GM18507 (cell line): ENCODE data around the gene AIG1.

ENCODE experiments used
- DNase-seq: peaks from one replicate; pipeline ENCODE4 v3.0.0; 2011; ENCODE audit warnings: low read depth; ENCODE audit not compliant: insufficient read length; ENCODE audit errors: extremely low spot score
- FAIRE-seq: peaks from 2 replicates; lab custom pipeline; 2011; peaks lifted over from hg19 to GRCh38; lab: Jason Lieb, UNC

Gene AIG1

DNA sequence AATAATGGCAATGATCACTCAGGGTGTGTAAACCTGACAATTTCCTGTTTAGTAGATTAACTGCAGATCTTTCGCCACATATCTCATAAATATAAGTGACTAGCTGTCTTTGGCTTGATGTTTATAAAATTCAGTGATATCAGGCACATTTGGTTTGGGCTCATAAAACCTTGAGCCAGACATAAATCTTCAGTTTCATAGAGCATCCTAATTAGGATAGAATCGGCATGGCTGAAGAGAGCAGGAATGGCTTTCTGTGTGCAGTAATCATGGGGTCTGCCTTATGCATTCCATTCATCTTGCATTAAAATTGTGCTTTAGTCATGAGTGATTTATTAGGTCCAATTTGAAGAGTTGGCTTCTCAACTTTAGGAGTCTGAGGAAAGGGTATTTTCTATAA, 27.2 kb downstream of the AIG1 start:
- FAIRE-seq, result no peak

DNA sequence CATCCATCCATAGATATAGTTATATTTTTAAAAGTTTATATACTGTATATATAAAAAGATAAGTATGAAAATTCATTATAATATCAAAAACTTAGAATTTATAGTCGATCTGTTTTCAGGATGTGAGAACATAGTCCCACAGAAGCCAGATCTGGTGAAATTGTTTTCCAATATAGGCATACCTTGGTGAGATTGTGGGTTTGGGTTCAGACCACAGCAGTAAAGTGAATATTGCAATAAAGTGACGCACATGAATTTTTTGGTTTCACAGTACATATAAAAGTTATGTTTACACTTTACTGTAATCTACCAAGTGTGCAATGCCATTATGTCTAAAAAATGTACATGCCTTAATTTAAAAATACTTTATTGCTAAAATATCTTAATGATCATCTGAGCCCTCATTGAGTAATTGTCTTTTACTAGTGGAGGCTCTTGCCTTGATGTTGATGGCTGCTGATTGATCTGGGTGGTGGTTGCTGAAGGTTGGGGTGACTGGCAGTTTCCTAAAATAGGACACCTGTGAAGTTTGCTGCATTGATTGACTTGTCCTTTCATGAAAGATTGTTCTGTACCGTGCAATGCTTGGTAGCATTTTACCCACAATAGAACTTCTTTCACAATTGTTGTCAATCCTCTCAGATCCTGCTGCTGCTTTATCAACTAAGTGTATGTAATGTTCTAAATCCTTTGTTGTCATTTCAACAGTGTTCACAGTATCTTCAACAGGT, 29.8 kb downstream of the AIG1 start:
- DNase-seq (no peak), FAIRE-seq (peak; percentile 15)

More for the DNA sequence above, 27.2 kb downstream of the AIG1 start:
- no peak for DNase-seq

DNA sequence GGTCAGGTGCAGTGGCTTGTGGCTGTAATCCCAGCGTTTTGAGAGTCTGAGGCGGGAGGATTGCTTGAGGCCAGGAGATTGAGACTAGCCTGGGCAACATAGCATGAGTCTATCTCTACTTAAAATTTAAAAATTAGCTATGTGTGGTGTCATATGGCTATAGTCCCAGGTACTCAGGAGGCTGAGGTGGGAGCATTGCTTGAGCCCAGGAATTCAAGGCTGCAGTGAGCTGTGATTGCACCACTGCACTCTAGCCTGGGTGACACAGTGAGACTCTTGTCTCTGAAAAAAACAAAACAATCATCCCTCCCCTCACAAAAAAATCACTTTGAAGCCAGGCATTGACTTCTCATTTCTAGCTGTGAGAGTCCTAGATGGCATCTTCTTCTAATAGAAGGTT, 32.1 kb downstream of the AIG1 start:
- FAIRE-seq, result no peak
- no peak for DNase-seq

DNA sequence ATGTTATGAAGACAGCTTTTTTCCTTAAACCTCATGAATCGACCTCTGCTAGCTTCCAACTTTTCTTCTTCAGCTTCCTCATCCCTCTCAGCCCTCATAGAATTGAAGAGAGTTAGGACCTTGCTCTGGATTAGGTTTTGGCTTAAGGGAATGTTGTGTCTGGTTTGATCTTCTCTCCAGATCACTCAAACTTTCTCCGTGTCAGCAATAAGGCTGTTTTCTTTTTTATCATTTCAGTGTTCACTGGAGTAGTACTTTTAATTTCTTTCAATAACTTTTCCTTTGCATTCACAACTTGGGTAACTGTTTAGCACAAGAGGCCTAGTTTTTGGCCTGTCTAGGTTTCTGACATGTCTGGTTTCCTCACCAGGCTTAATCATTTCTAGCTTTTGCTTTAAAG, 32.6 kb downstream of the AIG1 start:
- FAIRE-seq (peak; percentile 50), DNase-seq (no peak)

DNA sequence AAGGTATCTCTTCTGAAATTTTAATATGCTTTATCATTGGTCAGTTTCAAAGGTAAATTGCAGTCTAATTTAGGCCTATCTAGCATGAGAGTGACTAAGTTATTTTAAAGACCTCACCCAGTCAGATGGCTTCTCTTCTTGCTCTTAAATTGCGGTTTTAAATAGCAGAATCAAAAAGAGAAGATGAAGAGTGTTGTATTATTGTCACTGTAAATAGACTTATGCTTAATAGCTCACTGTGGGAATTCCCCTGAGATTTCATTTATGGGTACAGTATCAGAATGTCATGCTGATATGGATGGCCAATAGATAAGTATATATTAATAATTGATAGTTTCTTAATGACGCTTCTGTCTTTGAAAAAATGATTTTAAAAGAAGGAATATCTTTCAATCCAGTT, 35.7 kb downstream of the AIG1 start:
- DNase-seq (no peak), FAIRE-seq (no peak)

DNA sequence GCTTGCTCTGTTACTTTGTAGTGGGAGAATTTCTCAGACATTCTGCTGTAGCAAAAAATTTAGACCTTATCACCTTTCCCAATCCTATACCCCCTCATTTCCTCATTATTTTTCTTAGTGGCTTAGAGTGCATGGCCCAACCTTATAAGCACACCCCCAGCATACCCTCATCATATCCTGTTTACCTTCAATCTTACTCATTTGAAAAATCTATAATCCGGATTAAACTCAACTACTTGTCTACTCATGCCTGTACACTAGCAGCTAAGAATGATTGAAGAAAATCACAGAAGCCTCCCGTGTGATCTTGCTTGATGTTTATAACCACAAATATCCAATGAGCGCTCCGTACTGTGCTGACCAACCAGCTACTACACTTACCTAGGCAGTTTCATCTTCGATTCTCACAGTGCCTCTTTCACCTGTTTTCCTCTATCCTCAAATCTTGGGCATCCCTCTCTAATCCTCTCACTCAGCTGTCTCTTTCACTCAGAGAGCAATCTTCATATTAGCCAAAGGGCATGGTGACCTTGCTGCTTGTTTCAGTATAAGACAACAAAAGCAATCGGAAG, 36.6 kb downstream of the AIG1 start:
- no peak for DNase-seq
- FAIRE-seq, result no peak

DNA sequence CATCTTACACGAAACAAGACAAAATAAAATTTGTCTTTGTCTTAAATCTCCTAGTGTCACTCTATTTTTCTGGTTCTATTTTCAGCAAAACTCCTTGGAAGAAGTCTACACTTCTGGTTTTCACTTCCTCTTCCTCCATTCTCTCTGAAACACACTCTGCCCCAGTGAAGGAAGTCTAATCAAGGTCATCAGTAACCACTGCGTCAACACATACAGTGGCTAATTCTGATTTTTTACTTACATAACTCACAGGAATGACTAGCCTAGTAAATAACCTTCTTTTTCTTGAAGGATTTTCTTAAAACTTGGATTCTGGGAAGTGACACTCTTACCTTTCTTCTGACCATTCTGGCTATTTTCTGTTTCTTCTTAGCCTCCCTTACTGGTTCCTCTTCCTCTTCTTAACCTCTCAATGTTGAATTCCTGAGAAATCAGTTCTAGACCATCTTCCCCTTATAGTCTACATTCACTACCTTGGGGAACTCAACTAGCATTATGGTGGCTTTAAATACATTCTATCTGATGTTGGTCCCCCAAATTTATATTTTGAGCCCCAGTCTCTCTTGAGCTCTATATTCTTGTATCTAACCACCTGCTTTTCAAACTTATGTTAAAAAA, 37.5 kb downstream of the AIG1 start:
- peak; percentile 86 for FAIRE-seq
- DNase-seq, result no peak

DNA sequence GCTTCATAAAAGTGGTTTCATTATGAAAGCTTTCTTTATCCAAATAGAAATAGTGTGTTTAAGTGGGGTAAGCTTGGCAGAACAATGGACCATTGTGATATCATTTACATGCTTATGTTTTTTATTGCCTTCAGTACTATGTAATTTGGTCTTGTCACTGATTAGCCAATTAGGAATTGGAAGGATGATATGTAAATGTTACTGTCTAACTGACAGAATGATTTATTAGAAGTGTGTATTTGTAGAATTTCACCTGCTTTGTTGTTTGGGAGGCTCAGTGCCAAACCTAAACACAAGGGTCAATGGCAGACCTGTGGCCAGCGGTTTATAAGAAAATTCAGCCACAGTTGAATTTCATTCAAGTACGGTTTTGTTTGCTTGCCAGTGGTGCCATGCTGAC, 39.0 kb downstream of the AIG1 start:
- DNase-seq, result no peak
- FAIRE-seq, result no peak

DNA sequence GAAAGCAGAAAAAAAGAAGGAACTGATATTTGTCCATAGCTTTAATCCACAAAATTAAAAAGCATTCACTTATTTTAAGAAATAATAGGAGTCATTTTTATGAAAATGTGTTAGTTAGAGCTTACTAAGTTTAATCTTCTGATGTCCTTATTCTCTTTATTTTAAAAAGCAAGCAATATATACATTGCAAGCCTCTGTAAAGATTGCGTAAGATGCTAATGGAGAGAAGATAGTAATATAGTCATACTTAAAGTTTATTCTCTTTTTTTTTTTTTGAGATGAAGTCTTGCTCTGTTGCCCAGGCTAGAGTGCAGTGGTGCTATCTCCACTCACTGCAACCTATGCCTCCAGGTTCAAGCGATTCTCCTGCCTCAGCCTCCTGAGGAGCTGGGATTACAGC, 39.7 kb downstream of the AIG1 start:
- DNase-seq (no peak), FAIRE-seq (no peak)

DNA sequence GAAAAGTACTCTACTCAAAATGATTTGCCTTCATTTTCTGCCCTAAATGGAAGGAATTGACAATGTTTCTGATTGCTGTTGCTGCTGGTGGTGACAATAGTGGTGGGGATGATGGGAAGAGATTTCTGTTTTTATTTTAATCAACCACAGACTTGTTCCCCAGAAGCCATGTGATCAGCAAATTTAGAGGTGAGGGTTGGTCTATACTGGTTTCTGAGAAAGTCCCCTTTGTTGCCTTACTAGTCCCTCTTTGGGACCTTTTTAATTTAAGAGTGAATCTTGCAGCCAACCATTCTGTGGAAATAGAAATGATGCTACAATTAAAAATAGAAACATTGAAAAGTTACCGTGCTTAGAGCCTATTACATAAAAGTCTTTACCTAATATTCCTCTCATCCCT, 43.2 kb downstream of the AIG1 start:
- FAIRE-seq (no peak), DNase-seq (no peak)

DNA sequence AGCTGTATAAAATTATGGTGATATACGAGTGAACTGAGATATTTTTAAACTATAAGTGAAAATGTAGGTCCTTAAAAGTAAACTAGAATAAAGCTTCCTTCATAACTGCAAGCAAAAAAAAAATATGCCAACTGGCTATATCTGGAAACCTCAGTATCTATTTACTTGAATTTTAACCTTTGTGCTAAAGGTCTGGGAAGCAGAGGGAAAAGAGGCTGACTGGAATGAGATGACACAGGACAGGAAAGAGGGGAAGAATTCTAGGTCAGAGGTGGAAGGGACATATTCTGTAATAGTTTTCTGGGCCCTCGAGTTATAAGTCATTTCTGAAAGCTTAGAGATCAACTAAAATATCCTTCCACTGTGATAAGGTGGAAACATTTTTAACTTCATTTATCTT, 46.8 kb downstream of the AIG1 start:
- DNase-seq (no peak), FAIRE-seq (peak; percentile 33)

DNA sequence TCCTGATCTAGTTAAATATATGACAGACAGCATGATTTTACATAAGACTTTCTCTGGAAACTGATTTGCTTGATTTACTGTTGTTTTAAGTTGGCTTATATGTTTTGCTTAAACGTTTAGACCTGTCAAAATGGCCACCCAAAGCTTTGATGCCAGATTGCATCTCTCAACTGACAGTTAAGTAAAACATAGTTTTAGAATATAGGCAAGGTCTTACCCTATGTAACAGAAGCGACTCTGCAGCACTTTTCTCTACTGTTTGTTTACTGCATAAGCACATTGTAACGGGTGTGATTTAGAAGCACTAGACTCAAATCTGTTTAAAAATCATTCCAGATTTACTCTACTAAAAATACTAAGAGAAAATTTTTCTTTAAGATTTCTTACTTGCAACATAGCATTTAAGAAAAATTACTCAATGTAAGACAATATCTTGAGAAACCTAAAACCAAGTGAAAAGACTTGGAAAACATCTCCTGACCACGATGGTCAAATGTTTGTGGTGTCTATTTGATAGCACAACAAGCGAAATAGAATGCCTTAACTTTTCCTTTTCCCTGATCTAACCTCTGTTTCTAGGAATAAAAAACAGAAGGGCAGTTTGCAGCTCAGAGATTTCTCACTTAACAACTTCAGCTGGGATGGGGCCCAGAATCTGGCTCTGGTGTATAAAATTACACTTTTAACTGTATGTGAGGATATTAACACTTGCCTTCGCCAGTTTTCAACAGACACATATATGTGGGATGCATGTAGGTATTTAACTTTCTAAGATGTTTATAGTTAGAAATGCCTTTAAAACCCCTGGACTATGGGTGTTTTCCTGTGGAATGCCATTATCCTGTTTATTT, 47.4 kb downstream of the AIG1 start:
- no peak for FAIRE-seq
- no peak for DNase-seq

DNA sequence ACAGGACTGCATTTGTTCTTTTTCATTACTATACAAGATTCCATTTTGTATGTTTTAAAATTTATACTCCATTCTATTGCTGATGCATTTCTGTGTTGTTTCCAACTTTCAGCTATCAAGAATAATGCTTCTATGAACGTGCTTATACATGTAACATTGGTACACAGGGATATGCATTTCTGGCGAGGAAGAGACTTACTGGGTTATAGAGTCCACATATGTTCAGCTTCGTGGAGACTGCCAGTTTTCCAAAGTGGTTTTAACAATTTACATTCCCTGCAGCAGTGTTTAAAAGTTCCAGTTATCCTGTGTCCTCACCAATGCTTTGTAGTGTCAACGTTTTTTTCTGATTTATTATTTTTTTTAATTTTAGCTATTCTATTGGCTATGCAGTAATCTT, 48.5 kb downstream of the AIG1 start:
- FAIRE-seq, result no peak
- DNase-seq, result no peak

DNA sequence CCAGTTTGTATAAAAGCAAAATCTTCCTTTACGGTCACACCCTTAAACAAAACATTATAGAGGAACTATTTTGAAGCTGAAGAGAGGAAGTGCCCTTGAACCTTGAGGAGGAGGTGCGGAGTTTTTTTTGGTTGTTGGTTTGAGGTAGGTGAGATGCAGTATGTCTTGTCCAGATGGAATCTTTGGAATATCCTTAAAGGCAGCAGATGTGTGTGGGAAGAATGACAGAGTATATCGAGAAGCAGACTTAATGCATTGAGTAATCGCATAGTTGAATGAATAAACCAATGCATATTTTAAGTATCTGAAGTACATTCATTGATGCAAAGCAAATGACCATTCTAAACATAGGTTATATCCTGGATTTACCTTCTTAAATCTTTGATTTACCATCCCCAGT, 49.9 kb downstream of the AIG1 start:
- FAIRE-seq (no peak), DNase-seq (no peak)

DNA sequence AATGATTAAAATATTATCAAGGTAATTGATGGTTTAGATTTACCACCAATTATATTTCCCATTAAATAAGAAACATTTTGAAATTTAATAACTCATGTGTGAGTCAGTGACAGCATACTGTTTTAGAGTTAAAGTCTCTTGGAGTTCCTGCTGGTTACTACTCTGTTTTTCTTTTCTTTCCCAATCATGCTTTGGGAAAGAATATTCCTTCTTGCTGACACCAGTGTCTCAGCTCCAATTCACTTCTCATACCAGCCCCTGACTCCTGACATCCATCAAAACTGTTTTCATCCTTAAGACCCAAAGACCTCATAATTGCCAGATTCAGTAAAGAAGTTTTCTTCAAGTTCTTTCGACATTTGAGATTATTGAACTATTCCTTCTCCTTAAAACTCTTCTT, 50.3 kb downstream of the AIG1 start:
- FAIRE-seq (no peak), DNase-seq (no peak)

DNA sequence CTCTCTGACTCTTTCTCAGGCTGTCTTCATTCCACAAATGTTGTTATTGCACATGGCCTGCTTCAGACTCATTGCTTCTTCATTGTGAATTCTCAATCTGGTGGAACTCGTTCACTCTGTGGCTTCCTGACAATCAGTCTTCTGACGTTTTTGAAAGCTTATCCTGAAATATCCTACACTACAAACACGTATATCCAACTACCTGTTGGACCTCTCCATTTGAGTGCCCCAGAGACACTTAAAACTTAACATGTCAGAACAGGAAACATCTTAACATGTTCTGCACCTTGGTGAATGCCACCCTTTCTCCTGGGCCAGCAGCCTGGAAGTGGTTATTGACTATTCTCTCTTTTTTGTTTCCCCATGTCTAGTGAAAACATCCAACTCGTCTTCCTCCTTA, 50.8 kb downstream of the AIG1 start:
- FAIRE-seq, result no peak
- no peak for DNase-seq

DNA sequence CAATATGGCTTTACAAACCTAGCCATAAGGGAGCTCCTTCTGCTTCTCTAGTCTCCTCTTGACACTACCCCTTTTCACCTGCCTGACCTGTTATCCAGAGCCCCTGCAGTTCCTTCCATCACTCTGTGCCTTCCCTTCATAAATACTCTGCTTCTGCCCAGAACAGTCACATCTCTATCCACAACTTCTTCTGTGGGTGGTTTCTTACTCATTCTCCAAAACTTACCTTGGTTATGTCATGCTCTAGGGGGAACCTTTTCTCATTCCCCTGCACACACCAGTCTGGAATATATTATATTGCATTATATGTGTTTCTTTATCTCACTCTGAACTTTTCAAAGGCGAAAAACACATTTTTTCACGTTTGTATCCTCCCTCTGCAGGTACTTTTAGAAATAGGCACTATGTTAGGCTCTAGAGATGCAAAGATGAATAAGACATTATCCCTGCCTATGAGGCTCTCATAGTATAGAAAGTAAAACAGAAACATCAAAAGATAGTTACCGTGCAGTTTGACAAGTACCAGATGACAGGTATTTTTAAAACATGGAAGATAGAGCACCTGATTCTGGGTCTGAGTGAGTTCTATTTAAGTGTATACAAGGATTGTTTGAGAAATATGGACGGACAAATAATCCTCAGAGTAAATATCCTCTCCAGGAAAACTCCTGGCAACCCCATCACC, 51.5 kb downstream of the AIG1 start:
- no peak for DNase-seq
- FAIRE-seq, result no peak

DNA sequence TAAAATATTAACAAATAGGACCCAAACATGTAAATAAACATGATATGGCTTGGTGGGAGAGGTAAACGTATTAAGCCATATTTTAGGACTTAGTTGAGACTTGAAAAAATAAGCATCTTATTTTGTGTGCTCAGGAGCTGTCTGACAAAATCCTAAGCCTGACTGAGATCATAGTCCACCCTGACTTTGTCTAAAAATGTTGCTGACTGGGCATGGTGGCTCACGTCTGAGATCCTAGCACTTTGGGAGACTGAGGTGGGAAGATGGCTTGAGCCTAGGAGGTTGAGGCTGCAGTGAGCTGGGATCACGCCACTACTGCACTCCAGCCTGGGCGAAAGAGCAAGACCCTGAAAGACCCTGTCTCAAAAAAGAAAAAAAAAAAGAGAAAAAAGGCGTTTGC, 52.1 kb downstream of the AIG1 start:
- no peak for DNase-seq
- FAIRE-seq, result no peak

DNA sequence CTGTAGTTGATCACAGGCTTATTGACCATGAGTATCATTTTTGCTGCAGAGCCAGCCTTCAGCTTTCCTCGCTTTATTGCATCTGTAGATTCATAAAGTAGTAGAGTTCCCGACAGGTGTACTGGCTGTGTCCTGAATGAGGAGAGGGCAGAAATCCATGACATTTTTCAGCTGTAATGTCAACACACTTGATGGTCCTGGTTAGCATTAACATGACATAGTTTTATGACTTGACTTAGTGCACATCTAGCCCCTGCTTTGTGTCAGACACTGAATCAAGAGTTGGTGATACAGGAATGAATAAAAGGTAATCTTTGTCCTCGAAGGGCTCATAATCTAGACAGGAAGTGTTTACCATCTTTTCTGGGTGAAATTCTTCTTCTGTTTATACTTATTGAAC, 55.0 kb downstream of the AIG1 start:
- no peak for FAIRE-seq
- DNase-seq, result no peak

DNA sequence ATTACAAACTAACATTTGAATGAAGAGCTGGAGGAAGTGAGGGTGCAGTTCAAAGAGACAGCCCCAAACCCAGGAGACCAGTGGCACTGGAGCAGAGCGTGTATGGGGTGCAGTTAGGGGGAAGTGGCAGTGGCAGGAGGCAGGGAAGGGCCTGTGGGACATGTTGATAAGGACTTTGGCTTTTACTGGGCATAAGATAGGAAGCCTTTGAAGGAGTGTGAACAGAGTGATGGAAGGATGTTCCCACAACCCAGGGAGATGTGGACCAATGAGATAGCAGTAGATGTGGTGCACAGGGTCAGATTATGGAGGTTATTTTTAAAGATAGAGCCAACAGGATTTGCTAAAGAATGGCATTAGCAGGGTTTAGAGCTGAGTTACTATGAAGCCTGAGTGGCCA, 56.4 kb downstream of the AIG1 start:
- no peak for FAIRE-seq

More for the DNA sequence above, 56.4 kb downstream of the AIG1 start:
- no peak for DNase-seq
